ES-I3 (cell line): ENCODE measurements around the gene DNAJB11.

ENCODE experiments used
- H3K36me3 ChIP-seq: 2 replicates; pipeline ENCODE4 v1.6.1; 2013; ENCODE audit warnings: mild to moderate bottlenecking, low read length, control low read depth, moderate library complexity; ENCODE audit not compliant: insufficient read depth
- H3K4me1 ChIP-seq: 2 replicates; pipeline ENCODE4 v1.6.1; 2013; ENCODE audit warnings: mild to moderate bottlenecking, control low read depth, low read length; ENCODE audit not compliant: insufficient read depth
- H3K9ac ChIP-seq: 2 replicates; pipeline ENCODE4 v1.6.1; 2013; ENCODE audit warnings: low read depth, mild to moderate bottlenecking, low read length, moderate library complexity
- H3K9me3 ChIP-seq: 2 replicates; pipeline ENCODE4 v1.6.1; 2013; ENCODE audit warnings: mild to moderate bottlenecking, low read length, moderate library complexity; ENCODE audit not compliant: control insufficient read depth, insufficient read depth

The DNAJB11 gene

DNA sequence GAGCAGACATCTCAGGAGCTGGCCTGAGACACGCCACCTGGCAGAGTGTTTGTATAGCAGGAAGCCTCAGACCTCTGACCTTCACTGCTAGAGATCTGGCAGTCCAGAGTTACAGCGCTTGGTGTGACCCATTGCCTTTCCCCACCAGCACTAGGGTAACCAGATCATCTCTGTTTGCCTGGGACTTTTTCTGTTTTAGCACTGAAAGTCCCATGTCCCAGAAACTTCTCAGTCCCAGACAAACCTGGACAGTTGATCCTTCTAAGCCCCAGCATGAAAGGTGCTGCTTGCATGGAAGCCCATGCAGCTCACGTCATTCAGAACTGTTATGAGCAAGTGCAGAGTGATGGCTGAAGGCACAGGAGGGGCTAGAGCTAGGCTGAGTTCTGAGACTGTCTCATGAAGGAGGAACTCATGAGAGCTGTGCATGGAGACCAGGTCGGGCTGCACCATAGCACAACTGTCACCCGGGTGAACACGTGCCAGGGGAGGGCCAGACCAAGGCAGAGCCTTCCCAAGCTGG, 24.1 kb downstream of the DNAJB11 start:
- H3K36me3 ChIP-seq, result no peaks in the 10 kb centered on the region
- H3K9ac ChIP-seq, result no peak overlapping the region
- no peaks in the 10 kb centered on the region; the same call in 1 of the 2 replicates for H3K4me1 ChIP-seq
- no peaks in the 10 kb centered on the region for H3K9me3 ChIP-seq

DNA sequence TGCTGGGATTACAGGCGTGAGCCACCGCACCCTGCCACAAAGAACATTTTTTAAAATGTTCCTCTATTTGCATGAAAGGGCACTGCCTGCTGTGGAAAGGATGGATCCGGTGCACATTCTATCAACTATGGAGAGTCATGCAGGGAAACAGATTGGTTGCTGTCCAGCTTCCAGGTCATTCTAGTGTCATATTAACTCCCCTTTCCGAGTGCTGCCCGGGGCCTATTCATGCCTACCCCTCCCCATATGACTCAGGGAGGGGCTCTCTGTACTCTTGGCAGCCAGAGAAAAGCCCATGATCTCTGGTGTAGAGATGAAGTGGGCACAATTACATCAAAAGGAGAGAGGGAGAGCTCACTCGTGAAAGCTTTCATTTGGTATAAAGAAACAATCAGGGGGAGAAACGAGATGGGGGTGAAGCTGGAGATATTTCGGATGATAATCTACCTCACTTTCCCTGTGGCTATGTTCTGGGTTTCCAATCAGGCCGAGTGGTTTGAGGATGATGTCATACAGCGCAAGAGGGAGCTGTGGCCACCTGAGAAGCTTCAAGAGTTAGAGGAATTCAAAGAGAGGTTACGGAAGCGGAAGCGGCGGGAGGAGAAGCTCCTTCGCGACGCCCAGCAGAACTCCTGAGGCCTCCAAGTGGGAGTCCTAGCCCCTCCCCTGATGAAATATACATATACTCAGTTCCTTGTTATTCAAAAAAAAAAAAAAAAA, 26.2 kb downstream of the DNAJB11 start:
- no peaks in the 10 kb centered on the region; the same call in 1 of the 2 replicates for H3K4me1 ChIP-seq
- no peaks in the 10 kb centered on the region for H3K9me3 ChIP-seq
- H3K36me3 ChIP-seq, result no peaks in the 10 kb centered on the region
- peak overlapping the region; percentile 20; the same call in 1 of the 2 replicates for H3K9ac ChIP-seq

DNA sequence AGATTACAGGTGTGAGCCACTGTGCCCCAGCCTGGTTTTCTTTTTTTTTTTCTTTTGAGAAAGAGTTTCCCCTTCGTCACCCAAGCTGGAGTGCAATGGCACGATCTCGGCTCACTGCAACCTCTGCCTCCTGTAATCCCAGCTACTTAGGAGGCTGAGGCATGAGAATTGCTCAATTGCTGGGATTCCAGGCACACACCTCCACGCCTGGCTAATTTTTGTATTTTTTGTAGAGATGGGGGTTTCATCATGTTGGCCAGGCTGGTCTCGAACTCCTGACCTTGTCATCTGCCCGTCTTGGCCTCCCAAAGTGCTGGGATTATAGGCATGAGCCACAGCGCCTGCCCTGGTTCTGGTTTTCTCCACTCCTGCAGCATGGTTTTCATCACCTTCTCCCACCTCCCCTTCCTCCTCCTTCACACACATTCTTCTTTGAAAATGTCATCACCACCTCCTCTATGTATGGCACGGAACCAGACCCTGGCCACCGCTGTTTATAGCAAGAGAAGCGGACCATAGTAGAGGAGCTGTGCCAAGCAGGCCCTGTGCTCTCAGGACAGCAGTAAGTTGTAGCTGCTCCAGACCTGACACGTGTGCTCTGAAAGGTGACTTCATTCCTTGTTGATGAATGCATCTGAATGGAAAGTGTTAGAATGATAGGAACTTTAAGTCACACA, 27.7 kb downstream of the DNAJB11 start:
- no peaks in the 10 kb centered on the region for H3K9me3 ChIP-seq
- no peak overlapping the region for H3K9ac ChIP-seq
- H3K36me3 ChIP-seq, result no peaks in the 10 kb centered on the region
- peaks cover 3% of the 10 kb centered on the region; the same call in 1 of the 2 replicates for H3K4me1 ChIP-seq

DNA sequence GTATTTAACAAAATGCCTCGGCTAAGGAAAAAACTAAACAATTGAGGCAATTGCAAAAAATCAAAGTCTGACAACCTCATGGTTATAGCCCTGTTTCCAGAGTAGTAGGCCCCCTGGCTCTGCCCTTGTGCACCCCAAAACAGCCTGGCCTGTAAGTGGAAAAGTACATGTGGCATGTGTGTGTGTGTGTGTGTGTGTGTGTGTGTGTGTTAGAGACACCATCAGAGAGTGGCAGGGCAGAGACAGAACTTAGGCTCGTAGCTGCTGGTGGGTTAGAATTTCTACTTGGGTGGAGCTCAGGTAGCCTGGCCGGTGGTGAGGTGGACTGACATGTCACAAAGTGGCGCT, 28.2 kb downstream of the DNAJB11 start:
- Histone ChIP-seq H3K9ac (no peak overlapping the region), H3K36me3 (no peaks in the 10 kb centered on the region), H3K4me1 (peaks cover 3% of the 10 kb centered on the region; the same call in 1 of the 2 replicates), H3K9me3 (no peaks in the 10 kb centered on the region)

DNA sequence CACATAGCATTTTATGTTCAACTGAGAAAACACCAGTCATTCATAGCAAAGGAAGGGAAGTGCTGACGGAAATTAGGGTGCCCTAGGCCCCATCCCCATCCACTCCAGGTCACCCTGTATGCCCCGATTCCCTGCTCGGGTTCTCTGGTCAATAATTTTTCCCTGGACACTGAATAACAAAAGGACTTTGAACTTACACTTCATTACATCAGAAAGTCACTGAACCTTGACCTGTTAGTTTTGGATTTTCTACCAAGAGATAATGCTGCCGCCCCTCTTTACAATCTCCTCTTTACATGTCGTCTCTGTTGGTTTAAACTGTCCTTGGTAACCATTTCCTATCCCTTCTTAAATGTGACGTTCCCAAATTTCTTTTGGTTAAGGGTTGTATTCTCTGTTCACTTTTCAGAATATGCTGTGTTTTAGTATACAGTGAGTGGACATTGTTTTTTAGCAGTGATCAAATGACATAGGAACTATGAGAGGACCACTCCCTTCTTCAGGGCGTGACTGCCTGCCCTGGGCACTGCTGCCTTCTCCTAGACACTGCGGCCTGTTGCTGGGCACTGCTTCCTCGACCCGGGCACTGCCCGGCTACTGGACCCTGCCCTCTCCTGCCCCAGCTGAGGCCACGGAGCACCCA, 28.7 kb downstream of the DNAJB11 start:
- H3K9me3 ChIP-seq, result no peaks in the 10 kb centered on the region
- H3K4me1 ChIP-seq, result peaks cover 3% of the 10 kb centered on the region; the same call in 1 of the 2 replicates
- H3K36me3 ChIP-seq, result no peaks in the 10 kb centered on the region
- H3K9ac ChIP-seq, result no peak overlapping the region

GRCh38 chr3:186599785-186600166, 29.3 kb downstream of the DNAJB11 start:
- Histone ChIP-seq H3K9me3 (no peaks in the 10 kb centered on the region), H3K4me1 (peaks cover 3% of the 10 kb centered on the region; the same call in 1 of the 2 replicates), H3K9ac (no peak overlapping the region), H3K36me3 (no peaks in the 10 kb centered on the region)

DNA sequence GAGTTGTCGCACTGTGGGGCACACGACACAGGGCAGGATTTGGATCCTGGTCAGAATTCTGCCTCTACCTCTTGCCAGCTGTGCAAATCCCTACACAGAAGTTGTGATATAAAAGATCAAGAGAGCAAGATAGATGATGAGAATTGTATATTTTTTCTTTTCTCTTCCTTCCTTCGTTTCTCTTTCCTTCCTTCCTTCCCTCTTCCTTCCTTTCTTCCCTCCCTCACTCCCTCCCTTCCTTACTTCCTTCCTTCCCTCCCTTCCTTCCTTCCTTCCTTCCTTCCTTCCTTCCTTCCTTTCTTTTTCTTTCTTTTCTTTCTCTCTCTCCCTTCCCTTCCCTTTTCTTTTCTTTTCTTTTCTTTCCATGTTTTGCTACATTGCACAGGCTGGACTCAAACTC, 30.4 kb downstream of the DNAJB11 start:
- no peaks in the 10 kb centered on the region for H3K36me3 ChIP-seq
- H3K4me1 ChIP-seq, result peaks cover 3% of the 10 kb centered on the region; the same call in 1 of the 2 replicates
- no peaks in the 10 kb centered on the region for H3K9me3 ChIP-seq
- no peak overlapping the region for H3K9ac ChIP-seq

GRCh38 chr3:186603159-186603558, 32.6 kb downstream of the DNAJB11 start:
- H3K9me3 ChIP-seq, result no peaks in the 10 kb centered on the region
- H3K36me3 ChIP-seq, result no peaks in the 10 kb centered on the region
- 0 out of 2 replicates have a peak, but pooled peaks cover 3% of the 10 kb centered on the region for H3K4me1 ChIP-seq
- H3K9ac ChIP-seq, result no peak overlapping the region

- H3K4me1 ChIP-seq, result 0 out of 2 replicates have a peak, but pooled peaks cover 3% of the 10 kb centered on the region
- H3K36me3 ChIP-seq, result no peaks in the 10 kb centered on the region
- H3K9me3 ChIP-seq, result no peaks in the 10 kb centered on the region
- no peak overlapping the region for H3K9ac ChIP-seq
Measured at GRCh38 chr3:186605078-186605477, 34.6 kb downstream of the DNAJB11 start.

DNA sequence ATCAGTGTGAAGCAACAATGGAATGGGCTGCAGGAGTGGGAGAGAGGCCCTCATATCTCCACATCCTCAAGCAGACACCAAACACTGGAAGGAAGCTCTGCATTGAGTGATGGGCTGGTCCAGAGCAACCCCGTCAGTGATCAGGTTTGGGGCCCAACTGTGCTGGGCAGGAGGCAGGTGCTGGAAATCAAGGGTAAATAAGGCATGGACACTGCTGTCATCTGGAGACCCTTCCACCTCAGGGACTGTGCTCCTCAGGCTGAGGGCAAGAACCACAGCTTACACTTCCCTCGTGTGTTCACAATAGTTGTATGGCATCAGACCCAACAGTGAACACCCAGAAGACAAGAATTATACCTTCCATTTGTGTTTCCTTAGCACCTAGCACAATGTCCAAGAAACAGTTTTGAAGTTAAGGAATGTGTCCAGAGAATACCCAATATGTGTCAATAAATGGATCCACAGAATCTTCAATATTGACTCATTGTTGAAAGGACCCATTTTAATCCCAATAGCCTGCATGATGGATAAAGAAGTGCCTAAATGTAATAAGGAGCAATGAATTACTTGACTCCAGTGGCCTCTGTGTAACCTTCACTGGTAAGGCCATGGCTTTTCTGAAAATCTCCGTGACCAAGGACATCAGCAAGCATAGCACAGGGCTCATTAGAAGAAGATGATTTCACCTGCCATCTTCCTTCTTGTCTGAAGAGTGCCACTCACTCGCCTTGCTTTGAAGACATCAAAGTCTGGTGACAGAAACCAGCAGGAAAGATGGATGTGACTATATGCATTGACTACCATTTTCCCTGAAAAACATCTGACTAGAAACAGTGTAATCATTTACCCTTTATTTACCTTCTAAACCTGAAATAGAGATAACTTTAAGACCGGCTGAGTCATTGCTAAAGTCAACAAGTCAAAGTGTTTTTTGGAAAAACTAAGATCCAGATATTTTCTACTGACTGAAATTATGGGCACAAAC, 35.3 kb downstream of the DNAJB11 start:
- H3K4me1 ChIP-seq, result 0 out of 2 replicates have a peak, but pooled peaks cover 3% of the 10 kb centered on the region
- no peaks in the 10 kb centered on the region for H3K9me3 ChIP-seq
- no peaks in the 10 kb centered on the region for H3K36me3 ChIP-seq

DNA sequence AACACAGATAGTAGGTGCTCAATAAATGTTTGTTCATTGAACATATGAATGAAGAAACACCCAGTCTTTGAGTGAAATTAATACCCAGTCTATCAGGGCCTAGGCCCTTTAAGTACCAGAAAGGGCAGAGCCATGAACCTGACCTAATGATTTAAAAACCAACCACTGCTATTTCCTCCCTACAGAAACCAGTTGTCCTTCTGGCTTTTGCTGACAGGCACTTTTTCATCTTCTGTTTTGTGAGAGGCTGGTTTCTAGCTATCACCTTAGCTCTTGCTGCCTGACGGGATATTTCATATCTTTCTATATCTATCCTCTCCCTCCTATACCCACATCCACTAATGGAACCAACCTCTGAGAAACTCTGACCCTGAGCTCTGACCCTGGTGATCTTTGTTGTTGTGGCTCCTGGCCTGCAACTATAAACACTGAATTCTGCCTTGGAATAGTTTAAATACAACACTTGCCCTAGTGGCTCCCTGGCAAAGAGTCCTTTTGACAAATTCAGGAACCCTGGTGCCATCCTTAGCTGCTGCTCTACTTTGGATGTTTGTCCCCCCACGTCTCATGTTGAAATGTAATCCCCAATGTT, 38.2 kb downstream of the DNAJB11 start:
- no peaks in the 10 kb centered on the region for H3K4me1 ChIP-seq

More for the DNA sequence above, 35.3 kb downstream of the DNAJB11 start:
- no peak overlapping the region for H3K9ac ChIP-seq

DNA sequence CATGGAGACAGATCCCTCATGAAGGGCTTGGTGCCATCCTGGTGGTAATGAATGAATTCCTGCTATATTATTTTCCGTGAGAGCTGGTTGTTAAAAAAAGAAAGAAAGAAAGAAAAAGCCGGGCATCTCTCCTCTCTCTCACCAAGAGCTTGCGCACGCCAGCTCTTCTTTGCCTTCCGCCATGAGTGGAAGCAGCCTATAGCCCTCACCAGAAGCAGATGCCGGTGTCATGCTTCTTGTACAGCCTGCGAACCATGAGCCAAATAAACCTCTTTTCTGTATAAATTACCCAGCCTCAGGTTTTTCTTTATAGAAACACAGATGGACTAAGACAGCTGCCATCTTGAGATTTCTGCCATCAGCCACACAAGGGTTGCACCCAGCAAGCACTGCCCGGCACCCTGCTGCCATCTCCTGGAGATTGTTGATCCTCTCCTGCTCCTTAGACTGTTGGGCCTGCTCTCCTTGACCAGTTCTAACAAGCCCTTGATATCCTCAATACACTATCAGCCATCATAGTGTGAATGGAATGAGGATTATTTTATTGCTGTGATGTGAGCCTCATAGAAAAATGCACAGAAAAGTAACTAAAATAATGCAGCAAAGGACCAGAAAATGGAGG, 38.8 kb downstream of the DNAJB11 start:
- H3K9ac ChIP-seq, result no peak overlapping the region
- H3K36me3 ChIP-seq, result no peaks in the 10 kb centered on the region
- no peaks in the 10 kb centered on the region for H3K9me3 ChIP-seq
- peaks cover 2% of the 10 kb centered on the region; the same call in 1 of the 2 replicates for H3K4me1 ChIP-seq

More for the DNA sequence above, 38.2 kb downstream of the DNAJB11 start:
- no peaks in the 10 kb centered on the region for H3K9me3 ChIP-seq
- H3K36me3 ChIP-seq, result no peaks in the 10 kb centered on the region
- no peak overlapping the region for H3K9ac ChIP-seq

- Histone ChIP-seq H3K36me3 (no peaks in the 10 kb centered on the region), H3K9ac (no peak overlapping the region), H3K4me1 (peaks cover 5% of the 10 kb centered on the region; the same call in 1 of the 2 replicates), H3K9me3 (no peaks in the 10 kb centered on the region)
Measured at GRCh38 chr3:186612065-186612464, 41.5 kb downstream of the DNAJB11 start.
